ENCODE measurements around the gene ESRRA.

Gene ESRRA

GRCh38 chr11:64352995-64353714 is 47.8 kb downstream of the ESRRA start:
- DNase-seq: no peak

- DNase-seq: no peak
Observed at GRCh38 chr11:64353715-64354506, 48.6 kb downstream of the ESRRA start.

- peak; percentile 36 to 46 for DNase-seq
Observed at GRCh38 chr11:64355078-64355940, 50.0 kb downstream of the ESRRA start.

GRCh38 chr11:64356498-64357411 is 51.4 kb downstream of the ESRRA start:
- no peak for DNase-seq

- DNase-seq: no peak
Observed at GRCh38 chr11:64357446-64357845, 52.1 kb downstream of the ESRRA start.

GRCh38 chr11:64357904-64358535 is 52.7 kb downstream of the ESRRA start:
- no peak for DNase-seq

GRCh38 chr11:64358536-64358906 is 53.2 kb downstream of the ESRRA start:
- no peak for DNase-seq

- DNase-seq: peak; percentile 48 to 64
Observed at GRCh38 chr11:64358907-64359711, 53.8 kb downstream of the ESRRA start, which contains the start of gene RPS6KA4. Gene RPS6KA4, plus strand, starts transcription at chr11:64359162. Its CDS starts 74 bp downstream, at chr11:64359236.

GRCh38 chr11:64359712-64360445 is 54.6 kb downstream of the ESRRA start:
- DNase-seq: no peak

GRCh38 chr11:64360448-64360921 is 55.2 kb downstream of the ESRRA start:
- no peak for DNase-seq

- no peak for DNase-seq
Observed at GRCh38 chr11:64361659-64362058, 56.3 kb downstream of the ESRRA start.

GRCh38 chr11:64362339-64362738 is 57.0 kb downstream of the ESRRA start:
- DNase-seq: no peak

GRCh38 chr11:64364435-64364834 is 59.1 kb downstream of the ESRRA start:
- DNase-seq: no peak

- DNase-seq: no peak
Observed at GRCh38 chr11:64364911-64365310, 59.6 kb downstream of the ESRRA start.
